GM23248 (cell line): Measurements from ENCODE around the gene RPL14.

Experiments
- EZH2 ChIP-seq: fragments of 200-600 bp; sonication (generic); IDR thresholded peaks from 2 replicates; pipeline ENCODE4 v1.6.1; 2018; ENCODE audit warnings: antibody characterized with exemption, mild to moderate bottlenecking; ENCODE audit not compliant: insufficient read depth, poor library complexity, severe bottlenecking
- EZH2phosphoT487 ChIP-seq: fragments of 200-600 bp; sonication (generic); IDR thresholded peaks from 2 replicates; pipeline ENCODE4 v1.6.1; 2018; ENCODE audit warnings: antibody characterized with exemption, moderate library complexity, mild to moderate bottlenecking, low read depth; ENCODE audit not compliant: insufficient read depth

DNA sequence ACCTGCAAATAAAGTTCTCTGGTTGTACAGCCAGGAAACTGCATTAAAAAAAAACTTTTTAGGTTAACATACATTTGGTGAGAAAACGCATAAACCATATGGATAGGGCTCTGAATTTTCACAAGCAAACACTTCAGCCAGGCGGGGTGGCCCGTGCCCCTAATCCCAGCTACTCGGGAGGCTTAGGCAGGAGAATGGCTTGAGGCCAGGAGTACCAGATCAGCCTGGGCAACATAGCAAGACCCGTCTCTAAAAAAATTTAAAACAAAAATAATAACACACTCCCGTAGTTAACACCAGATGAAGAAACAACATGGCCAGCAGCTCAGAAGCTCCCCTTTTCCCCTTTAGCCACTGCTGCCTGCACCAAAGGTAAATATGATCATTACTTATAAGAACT is 3.2 kb upstream of the RPL14 start:
- TF ChIP-seq EZH2, result no peak
- TF ChIP-seq EZH2phosphoT487, result no peak
